H1 (cell line): ENCODE measurements around the gene ZNF282. TPM values are rescaled to one million over a fixed set of nuclear protein-coding genes. Genes with fewer than 3 reads are reported as not detected.

Experiments
- CTCF ChIA-PET: fragments of 300-600 bp; sonication (Branson Sonifier 250); formaldehyde crosslinking; loops from one replicate; lab custom pipeline; 2021; ENCODE audit not compliant: partially characterized antibody; lab: Charles Lee
- POLR2A ChIA-PET: fragments of 300-600 bp; sonication (Branson Sonifier 250); formaldehyde crosslinking; loops from one replicate; lab custom pipeline; 2021; ENCODE audit warnings: inconsistent platforms; ENCODE audit not compliant: partially characterized antibody; lab: Charles Lee
- DNase-seq, 2 experiments: peaks; one replicate each; pipeline versions ENCODE4 v3.0.0 to v3.0.0-alpha.2; 2010 to 2022; ENCODE audit warnings: low spot score in 2 of 2, low read depth in 1 of 2, mixed read lengths in 1 of 2
- FAIRE-seq: peaks from 2 replicates; lab custom pipeline; 2011; peaks lifted over from hg19 to GRCh38; lab: Jason Lieb, UNC
- H2AFZ ChIP-seq: 2 replicates; pipeline ENCODE4 v1.8.1; 2012; ENCODE audit warnings: low read length, inconsistent platforms
- H2AK5ac ChIP-seq: 2 replicates; pipeline ENCODE4 v1.6.1; 2013; ENCODE audit warnings: low read depth, low read length
- H2BK120ac ChIP-seq: replicated peaks from 2 replicates; pipeline ENCODE3; 2013; ENCODE audit warnings: low read depth, low read length, inconsistent platforms
- H2BK12ac ChIP-seq: 2 replicates; pipeline ENCODE4 v1.6.1; 2013; ENCODE audit warnings: low read depth, low read length
- H2BK15ac ChIP-seq: 2 replicates; pipeline ENCODE4 v1.6.1; 2013; ENCODE audit warnings: low read length
- H2BK20ac ChIP-seq: 2 replicates; pipeline ENCODE4 v1.6.1; 2013; ENCODE audit warnings: low read length
- H2BK5ac ChIP-seq: 2 replicates; pipeline ENCODE4 v1.6.1; 2013; ENCODE audit warnings: low read depth, low read length
- H3K14ac ChIP-seq: 2 replicates; pipeline ENCODE4 v1.6.1; 2013; ENCODE audit warnings: inconsistent platforms; ENCODE audit not compliant: insufficient read length
- H3K18ac ChIP-seq: 2 replicates; pipeline ENCODE4 v1.6.1; 2013; ENCODE audit warnings: low read length; ENCODE audit errors: extremely low read depth
- H3K23ac ChIP-seq: 2 replicates; pipeline ENCODE4 v1.6.1; 2013; ENCODE audit warnings: inconsistent platforms; ENCODE audit not compliant: insufficient read length
- H3K23me2 ChIP-seq: 2 replicates; pipeline ENCODE4 v1.6.1; 2013; ENCODE audit warnings: low read depth, low read length
- H3K27ac ChIP-seq: 2 replicates; pipeline ENCODE4 v1.6.1; 2011; ENCODE audit warnings: low read depth, low read length, inconsistent platforms
- H3K27me3 ChIP-seq, 4 experiments: replicated peaks in 1 of 4; 1 replicate in 1 of 4; 2 replicates in 3 of 4; pipeline versions ENCODE4 v1.6.1 to v1.8.1; 2011 to 2013; ENCODE audit warnings: low read length in 3 of 4, mild to moderate bottlenecking in 3 of 4, inconsistent platforms in 2 of 4, mixed read lengths in 2 of 4, moderate library complexity in 1 of 4; ENCODE audit not compliant: control insufficient read depth in 3 of 4, insufficient read depth in 3 of 4; ENCODE audit errors: extremely low read depth in 1 of 4
- H3K36me3 ChIP-seq, 4 experiments: 2 replicates each; pipeline versions ENCODE4 v1.6.1 to v1.8.1; 2011 to 2013; ENCODE audit warnings: mild to moderate bottlenecking in 4 of 4, low read length in 3 of 4, moderate library complexity in 2 of 4, control low read depth in 1 of 4, inconsistent platforms in 1 of 4; ENCODE audit not compliant: insufficient read depth in 4 of 4, control insufficient read depth in 2 of 4
- H3K4ac ChIP-seq: replicated peaks from 2 replicates; pipeline ENCODE3; 2013; ENCODE audit warnings: low read length, low read depth, mixed read lengths, inconsistent platforms; ENCODE audit not compliant: insufficient read length
- H3K4me1 ChIP-seq, 4 experiments: replicated peaks in 1 of 4; 1 replicate in 1 of 4; 2 replicates in 3 of 4; pipeline versions ENCODE4 v1.6.1 to v1.8.1; 2011 to 2013; ENCODE audit warnings: low read length in 3 of 4, inconsistent platforms in 2 of 4, mixed read lengths in 1 of 4; ENCODE audit not compliant: insufficient read depth in 4 of 4, control insufficient read depth in 3 of 4
- H3K4me2 ChIP-seq, 2 experiments: 2 replicates each; pipeline versions ENCODE4 v1.6.1 to v1.8.1; 2011 to 2013; ENCODE audit warnings: low read depth in 2 of 2, low read length in 2 of 2, control low read depth in 1 of 2, inconsistent platforms in 1 of 2, mild to moderate bottlenecking in 1 of 2; ENCODE audit not compliant: insufficient read depth in 1 of 2
- H3K4me3 ChIP-seq, 4 experiments: fragments of 200-600, 300-600 bp in 1 of 4; sonication (generic), shearing (Covaris generic), sonication (Bioruptor Twin) in 1 of 4; 2 replicates each; pipeline versions ENCODE4 v1.5.1 to v1.8.1; 2011 to 2016; ENCODE audit warnings: low read length in 4 of 4, low read depth in 3 of 4, control low read depth in 2 of 4, inconsistent platforms in 2 of 4, mild to moderate bottlenecking in 2 of 4, mixed read lengths in 1 of 4, moderate library complexity in 1 of 4; ENCODE audit not compliant: insufficient read depth in 2 of 4; ENCODE audit errors: extremely low read depth in 1 of 4
- H3K56ac ChIP-seq: replicated peaks from 2 replicates; pipeline ENCODE3; 2013; ENCODE audit warnings: low read depth, mild to moderate bottlenecking, mixed read lengths, low read length, inconsistent platforms; ENCODE audit not compliant: insufficient read length
- H3K79me1 ChIP-seq: 2 replicates; pipeline ENCODE4 v1.6.1; 2013; ENCODE audit warnings: low read depth, low read length, control low read depth
- H3K79me2 ChIP-seq, 2 experiments: 2 replicates each; pipeline versions ENCODE4 v1.6.1 to v1.8.1; 2012 to 2013; ENCODE audit warnings: low read length in 2 of 2, mild to moderate bottlenecking in 2 of 2, inconsistent platforms in 1 of 2; ENCODE audit not compliant: insufficient read depth in 2 of 2, control insufficient read depth in 1 of 2
- H3K9ac ChIP-seq, 4 experiments: replicated peaks in 1 of 4; 1 replicate in 1 of 4; 2 replicates in 3 of 4; pipeline versions ENCODE4 v1.6.1 to v1.8.1; 2011 to 2013; ENCODE audit warnings: low read depth in 3 of 4, low read length in 3 of 4, control low read depth in 2 of 4, mild to moderate bottlenecking in 2 of 4, moderate library complexity in 2 of 4, inconsistent platforms in 1 of 4; ENCODE audit errors: extremely low read depth in 1 of 4
- H3K9me3 ChIP-seq, 2 experiments: 2 replicates each; pipeline versions ENCODE4 v1.6.1 to v1.8.1; 2012 to 2013; ENCODE audit warnings: mild to moderate bottlenecking in 2 of 2, moderate library complexity in 2 of 2, control low read depth in 1 of 2, inconsistent platforms in 1 of 2, low read depth in 1 of 2, low read length in 1 of 2, mixed read lengths in 1 of 2; ENCODE audit not compliant: insufficient read depth in 2 of 2
- H4K20me1 ChIP-seq, 2 experiments: replicated peaks in 1 of 2; 2 replicates each; pipeline versions ENCODE3 to v1.8.1; 2011 to 2013; ENCODE audit warnings: inconsistent platforms in 2 of 2, low read length in 2 of 2, mild to moderate bottlenecking in 1 of 2; ENCODE audit not compliant: insufficient read depth in 2 of 2, control insufficient read depth in 1 of 2
- H4K5ac ChIP-seq: 2 replicates; pipeline ENCODE4 v1.6.1; 2013; ENCODE audit warnings: low read length, low read depth, mixed read lengths, inconsistent platforms; ENCODE audit not compliant: insufficient read length
- H4K8ac ChIP-seq: 2 replicates; pipeline ENCODE4 v1.8.0; 2013; ENCODE audit warnings: mild to moderate bottlenecking, moderate library complexity, low read length, inconsistent platforms; ENCODE audit not compliant: insufficient read depth; ENCODE audit errors: extremely low read depth
- H4K91ac ChIP-seq: replicated peaks from 2 replicates; pipeline ENCODE3; 2013; ENCODE audit warnings: low read length, mixed read lengths, inconsistent platforms; ENCODE audit not compliant: insufficient read length
- ATF3 ChIP-seq: IDR thresholded peaks from 2 replicates; pipeline ENCODE4 v1.6.1; 2011; ENCODE audit warnings: low read depth, mild to moderate bottlenecking, low read length; ENCODE audit not compliant: insufficient read depth
- E2F6 ChIP-seq: IDR thresholded peaks from 2 replicates; pipeline ENCODE4 v1.6.1; 2012; ENCODE audit warnings: inconsistent platforms
- NANOG ChIP-seq: IDR thresholded peaks from 2 replicates; pipeline ENCODE4 v1.6.1; 2011; ENCODE audit warnings: low read length, low read depth, mild to moderate bottlenecking, inconsistent platforms; ENCODE audit not compliant: insufficient read depth, poor library complexity, severe bottlenecking
- TCF12 ChIP-seq: IDR thresholded peaks from 2 replicates; pipeline ENCODE4 v1.6.1; 2011; ENCODE audit warnings: low read depth, mild to moderate bottlenecking, low read length
- WGBS, 2 experiments: shearing (Covaris generic) in 1 of 2; methylation state at CpG; one replicate each; pipeline versions ENCODE4 v1.1.6 to v1.1.7; 2013 to 2015; ENCODE audit warnings: low lambda C conversion rate in 2 of 2, mixed read lengths in 2 of 2, inconsistent platforms in 1 of 2, low coverage in 1 of 2, missing lambda C conversion rate in 1 of 2; ENCODE audit not compliant: insufficient replicate concordance in 2 of 2, insufficient coverage in 1 of 2, insufficient read length in 1 of 2; ENCODE audit errors: extremely low coverage in 1 of 2, missing lambda C conversion rate in 1 of 2; 5-methylcytosine and 5-hydroxymethylcytosine counted together
- polyA plus RNA-seq, 7 experiments: library from polyadenylated mRNA; depleted of rRNA in 3 of 7; stranded (reverse) in 5 of 7; unstranded in 2 of 7; fragments of >200 nt in 5 of 7; fragments of 200-250 nt in 2 of 7; gene quantifications; 1 replicate in 5 of 7; 2 replicates in 1 of 7; 4 replicates in 1 of 7; pipeline versions ENCODE4 v1.2.1 to v1.2.3, GENCODE V29; 2011 to 2013; ENCODE audit warnings: missing spikeins in 2 of 7, mixed read lengths in 2 of 7
- total RNA-seq: library from RNA; stranded (reverse); fragmentation: NEBNext Ultra II Directional; extraction: Animal tissue kit (Norgen Biotek cat#: 25700); gene quantifications from 2 replicates; pipeline ENCODE4 v1.2.1, GENCODE V29; 2021

Gene ZNF282
- total and polyA plus RNA-seq, 2 of the 8 experiments (the other 6 are each of a cell fraction or from before 2014, with no cell fraction given) = 16.9 to 36.3 TPM

GRCh38 chr7:149172534-149172920 lies 22.8 kb upstream of the ZNF282 start:
- Histone ChIP-seq H2BK12ac (no peak overlapping the region), H3K23ac (no peak overlapping the region), H2BK5ac (no peak overlapping the region), H4K20me1 (peaks cover 4 to 5% of the 10 kb centered on the region in 2 experiments), H3K4me3 (no peak overlapping the region), H3K27ac (no peak overlapping the region), H3K79me2 (peaks cover 0 to 9% of the 10 kb centered on the region in 2 experiments; a peak in 2 of 4 replicates), H2AK5ac (no peak overlapping the region), H3K36me3 (peaks cover 18 to 87% (median 62%) of the 10 kb centered on the region in 4 experiments), H2BK20ac (no peak overlapping the region), H3K79me1 (no peaks in the 10 kb centered on the region), H3K4me1 (no peaks in the 10 kb centered on the region), H3K56ac (no peak overlapping the region), H4K91ac (no peak overlapping the region), H3K4me2 (no peak overlapping the region), H2BK15ac (no peak overlapping the region), H2AFZ (no peak overlapping the region), H3K18ac (no peak overlapping the region), H4K5ac (no peak overlapping the region), H3K9me3 (no peaks in the 10 kb centered on the region), H2BK120ac (no peak overlapping the region), H3K4ac (no peak overlapping the region), H3K27me3 (no peaks in the 10 kb centered on the region), H3K23me2 (no peaks in the 10 kb centered on the region), H3K14ac (no peak overlapping the region), H4K8ac (no peak overlapping the region), H3K9ac (no peak overlapping the region)
- DNase-seq (no peak), FAIRE-seq (no peak)
- 100% methylated on average over 1 of the region's 1 CpG; no CpG with 5 or more reads in 1 of the 2 experiments for WGBS, 2 experiments
- CTCF ChIA-PET = no interaction called here
- POLR2A ChIA-PET = interaction anchor here (1.4 to 1.8 kb wide), 2 partner anchors 15 to 36 kb away, joined by 4 to 5 read pairs; no protein-coding TSS in a partner anchor
- no peak for TF ChIP-seq ATF3
- TF ChIP-seq TCF12 = no peak
- TF ChIP-seq E2F6 = no peak
- TF ChIP-seq NANOG = no peak
